GM23248 (cell line): ENCODE data around the gene CNTRL.

Experiments used
- EZH2 ChIP-seq: fragments of 200-600 bp; sonication (generic); IDR thresholded peaks from 2 replicates; pipeline ENCODE4 v1.6.1; 2018; ENCODE audit warnings: antibody characterized with exemption, mild to moderate bottlenecking; ENCODE audit not compliant: insufficient read depth, poor library complexity, severe bottlenecking
- EZH2phosphoT487 ChIP-seq: fragments of 200-600 bp; sonication (generic); IDR thresholded peaks from 2 replicates; pipeline ENCODE4 v1.6.1; 2018; ENCODE audit warnings: antibody characterized with exemption, moderate library complexity, mild to moderate bottlenecking, low read depth; ENCODE audit not compliant: insufficient read depth

GRCh38 chr9:121194730-121195129 is 120.0 kb downstream of the CNTRL start:
- TF ChIP-seq EZH2 (no peak), EZH2phosphoT487 (no peak)
